Liver (tissue), 9 donors: ENCODE measurements around the gene IRF6. TPM values are rescaled to one million over a fixed set of nuclear protein-coding genes. Genes with fewer than 3 reads are reported as not detected.

Experiments used
- DNase-seq: peaks from one replicate; pipeline ENCODE4 v3.0.0-alpha.2; 2017; ENCODE audit warnings: low spot score
- H3K27ac ChIP-seq, 2 donors: one replicate each; pipeline ENCODE4 v1.7.0; 2013; ENCODE audit warnings: inconsistent platforms in 2 of 2, low read length in 2 of 2, control low read depth in 1 of 2, low read depth in 1 of 2, mild to moderate bottlenecking in 1 of 2
- H3K27me3 ChIP-seq, 4 donors: one replicate each; pipeline versions ENCODE4 v1.6.1 to v1.7.0; 2013; ENCODE audit warnings: low read length in 3 of 4, inconsistent platforms in 1 of 4, mild to moderate bottlenecking in 1 of 4, moderate library complexity in 1 of 4; ENCODE audit not compliant: control insufficient read depth in 4 of 4, insufficient read depth in 4 of 4
- H3K36me3 ChIP-seq, 4 donors: one replicate each; pipeline versions ENCODE4 v1.6.1 to v1.7.0; 2013; ENCODE audit warnings: low read length in 3 of 4, mild to moderate bottlenecking in 3 of 4, low read depth in 1 of 4, moderate library complexity in 1 of 4; ENCODE audit not compliant: control insufficient read depth in 4 of 4, insufficient read depth in 3 of 4
- H3K4me1 ChIP-seq, 4 donors: one replicate each; pipeline versions ENCODE4 v1.6.1 to v1.7.0; 2013; ENCODE audit warnings: low read length in 3 of 4, mild to moderate bottlenecking in 3 of 4, moderate library complexity in 1 of 4; ENCODE audit not compliant: control insufficient read depth in 4 of 4, insufficient read depth in 4 of 4
- H3K4me3 ChIP-seq, 3 donors: one replicate each; pipeline versions ENCODE4 v1.6.1 to v1.7.0; 2013; ENCODE audit warnings: low read length in 3 of 3, control low read depth in 1 of 3, low read depth in 1 of 3, mild to moderate bottlenecking in 1 of 3
- H3K9ac ChIP-seq, 2 donors: one replicate each; pipeline ENCODE4 v1.7.0; 2013; ENCODE audit warnings: low read length in 2 of 2, mild to moderate bottlenecking in 2 of 2, moderate library complexity in 2 of 2, control low read depth in 1 of 2, low read depth in 1 of 2
- H3K9me3 ChIP-seq, 4 donors: one replicate each; pipeline versions ENCODE4 v1.6.1 to v1.7.0; 2013; ENCODE audit warnings: low read length in 3 of 4; ENCODE audit not compliant: control insufficient read depth in 4 of 4
- ATF3 ChIP-seq: IDR thresholded peaks from 2 replicates; pipeline ENCODE4 v1.6.1; 2016; ENCODE audit warnings: antibody characterized with exemption
- CTCF ChIP-seq: fragments of 150-350 bp; IDR thresholded peaks from 2 replicates; pipeline ENCODE4 v1.5.1; 2017; ENCODE audit warnings: improper control_type of control experiment, low read depth, low read length; ENCODE audit not compliant: missing input control
- EGR1 ChIP-seq, 2 donors: IDR thresholded peaks; 2 replicates each; pipeline ENCODE4 v1.6.1; 2016 to 2018; ENCODE audit warnings: antibody characterized with exemption in 2 of 2, low read depth in 2 of 2
- FOXA1 ChIP-seq: IDR thresholded peaks from 2 replicates; pipeline ENCODE4 v1.6.1; 2016; ENCODE audit warnings: antibody characterized with exemption
- FOXA2 ChIP-seq: IDR thresholded peaks from 2 replicates; pipeline ENCODE4 v1.6.1; 2016; ENCODE audit warnings: antibody characterized with exemption
- GABPA ChIP-seq, 2 donors: IDR thresholded peaks in 1 of 2; conservative IDR thresholded peaks in 1 of 2; 2 replicates each; pipeline ENCODE4 v1.6.1; 2016; ENCODE audit warnings: antibody characterized with exemption in 2 of 2, mild to moderate bottlenecking in 1 of 2, moderate library complexity in 1 of 2
- HNF4A ChIP-seq, 2 donors: conservative IDR thresholded peaks; 2 replicates each; pipeline ENCODE4 v1.6.1; 2016; ENCODE audit warnings: antibody characterized with exemption in 2 of 2, mild to moderate bottlenecking in 2 of 2
- JUND ChIP-seq, 2 donors: IDR thresholded peaks; 2 replicates each; pipeline ENCODE4 v1.6.1; 2016; ENCODE audit warnings: antibody characterized with exemption in 2 of 2
- MAX ChIP-seq: IDR thresholded peaks from 2 replicates; pipeline ENCODE4 v1.6.1; 2016; ENCODE audit warnings: antibody characterized with exemption
- NR2F2 ChIP-seq: IDR thresholded peaks from 2 replicates; pipeline ENCODE4 v1.6.1; 2016; ENCODE audit warnings: antibody characterized with exemption
- RAD21 ChIP-seq, 2 donors: IDR thresholded peaks; 2 replicates each; pipeline ENCODE4 v1.6.1; 2016; ENCODE audit warnings: antibody characterized with exemption in 2 of 2, mild to moderate bottlenecking in 2 of 2
- REST ChIP-seq: IDR thresholded peaks from 2 replicates; pipeline ENCODE4 v1.6.1; 2016; ENCODE audit warnings: antibody characterized with exemption, mild to moderate bottlenecking
- RXRA ChIP-seq, 2 donors: IDR thresholded peaks; 2 replicates each; pipeline ENCODE4 v1.6.1; 2017 to 2018; ENCODE audit warnings: antibody characterized with exemption in 2 of 2, mild to moderate bottlenecking in 1 of 2
- SP1 ChIP-seq: IDR thresholded peaks from 2 replicates; pipeline ENCODE4 v1.6.1; 2018; ENCODE audit warnings: antibody characterized with exemption, mild to moderate bottlenecking
- TAF1 ChIP-seq: conservative IDR thresholded peaks from 2 replicates; pipeline ENCODE4 v1.6.1; 2016; ENCODE audit warnings: antibody characterized with exemption, mild to moderate bottlenecking
- YY1 ChIP-seq: IDR thresholded peaks from 2 replicates; pipeline ENCODE4 v1.6.1; 2016; ENCODE audit warnings: antibody characterized with exemption, mild to moderate bottlenecking
- ZBTB33 ChIP-seq: IDR thresholded peaks from 2 replicates; pipeline ENCODE4 v1.6.1; 2016; ENCODE audit warnings: antibody characterized with exemption
- WGBS: extraction: QIAGEN DNeasy Blood & Tissue Kit; methylation state at CpG from one replicate; pipeline ENCODE4 v1.1.7; 2013; 5-methylcytosine and 5-hydroxymethylcytosine counted together
- polyA plus RNA-seq, 2 donors: library from polyadenylated mRNA; stranded (reverse) in 1 of 2; unstranded in 1 of 2; fragments of 200-250 nt in 1 of 2; fragments of >200 nt in 1 of 2; fragmentation: Nextera tagmentation in 1 of 2; extraction: Ambion mirVana in 1 of 2; gene quantifications; one replicate each; pipeline versions ENCODE4 v1.2.1 to v1.2.3, GENCODE V29; 2013 to 2015
- total RNA-seq, 2 donors: library from RNA; depleted of rRNA; stranded (reverse); fragments of >200 nt; gene quantifications; one replicate each; pipeline ENCODE4 v1.2.3, GENCODE V29; 2014
- donor health status: healthy.
- donor health status: healthy.
- donor health status: healthy.
- donor health status: healthy.
- donor health status: healthy.

The IRF6 gene
- total and polyA plus RNA-seq, 4 donors, result 0.51 to 29.3 (median 14.3) TPM

DNA sequence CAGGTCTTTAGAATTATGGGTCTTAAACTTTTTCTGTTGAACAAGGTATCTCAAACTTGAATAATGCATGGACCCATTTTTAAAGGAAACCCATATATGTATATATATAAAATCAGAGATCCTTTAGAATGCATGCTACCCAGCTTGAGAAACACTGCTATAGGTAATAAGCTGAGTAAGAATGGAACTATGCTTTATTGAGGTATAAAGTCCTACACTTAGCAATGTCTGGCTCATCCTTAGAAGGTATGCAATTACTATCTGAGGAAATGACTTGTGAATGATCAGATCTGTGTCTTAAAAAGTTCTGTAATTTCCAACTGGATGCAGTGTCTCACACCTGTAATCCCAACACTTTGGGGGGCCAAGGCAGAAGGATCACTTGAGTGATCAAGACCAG, 38.8 kb downstream of the IRF6 start:
- H3K4me3 ChIP-seq, result no peak overlapping the region
- TF ChIP-seq FOXA2 (no peak), ZBTB33 (no peak), CTCF (no peak), JUND (IDR thresholded peaks at IDR 0.05) (no peak), SP1 (no peak), GABPA (IDR thresholded peaks at IDR 0.05 in 1 of 2, conservative IDR thresholded peaks at IDR 0.05 in 1 of 2) (no peak), NR2F2 (no peak), REST (no peak), MAX (no peak), YY1 (no peak), FOXA1 (no peak), TAF1 (no peak), RAD21 (IDR thresholded peaks at IDR 0.05) (no peak), RXRA (IDR thresholded peaks at IDR 0.05) (no peak), HNF4A (conservative IDR thresholded peaks at IDR 0.05) (no peak), EGR1 (IDR thresholded peaks at IDR 0.05; ENCODE audit: low read depth in 2 of 2) (no peak)
- no peaks in the 10 kb centered on the region for H3K36me3 ChIP-seq
- no peak overlapping the region for H3K27ac ChIP-seq
- H3K9ac ChIP-seq, result no peak overlapping the region
- no peak for DNase-seq
- H3K9me3 ChIP-seq, result no peaks in the 10 kb centered on the region
- H3K27me3 ChIP-seq, result no peaks in the 10 kb centered on the region
- peaks cover 0 to 1% (median 0%) of the 10 kb centered on the region in 4 donors for H3K4me1 ChIP-seq

DNA sequence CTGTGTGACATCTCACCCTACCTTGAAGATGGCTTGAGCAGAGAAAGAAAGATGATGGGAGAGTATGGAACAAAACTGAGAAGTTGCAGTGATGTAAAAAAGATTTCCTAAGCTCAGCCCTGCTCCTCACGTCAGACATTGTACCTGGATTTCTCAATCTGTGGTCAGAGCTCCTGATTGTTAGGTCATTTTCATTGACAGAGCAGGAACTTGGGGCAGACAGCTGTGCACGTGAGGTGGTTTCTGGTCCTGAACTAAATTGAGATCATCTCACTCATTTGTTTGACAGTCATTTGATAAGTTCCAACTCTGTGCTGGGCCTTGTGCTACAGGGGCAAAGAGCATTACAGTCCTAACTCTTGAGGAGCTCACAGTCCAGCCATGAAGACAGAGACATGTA, 39.9 kb downstream of the IRF6 start:
- DNase-seq, result no peak
- H3K27ac ChIP-seq, result peak overlapping the region; percentile 14 to 23
- no peak for TF ChIP-seq RXRA (IDR thresholded peaks at IDR 0.05)
- no peak for TF ChIP-seq ATF3
- TF ChIP-seq MAX, result no peak

More for the DNA sequence above, 39.9 kb downstream of the IRF6 start:
- Histone ChIP-seq H3K9me3 (no peaks in the 10 kb centered on the region), H3K4me1 (peaks cover 0 to 1% (median 0%) of the 10 kb centered on the region in 4 donors), H3K9ac (no peak overlapping the region), H3K27me3 (no peaks in the 10 kb centered on the region), H3K4me3 (no peak overlapping the region), H3K36me3 (no peaks in the 10 kb centered on the region)
- WGBS, result 46% methylated on average over 2 of the region's 2 CpGs
